Measurements from ENCODE around the gene OVOL2. TPM values are rescaled to one million over a fixed set of nuclear protein-coding genes. Genes with fewer than 3 reads are reported as not detected.

The OVOL2 gene
- total RNA-seq, 1 experiment from 2014 or later: not detected

GRCh38 chr20:17990278-17990972 lies 67.3 kb downstream of the OVOL2 start:
- peak; percentile 27 for DNase-seq (ENCODE audit: low read depth)

- no peak for DNase-seq (ENCODE audit: low read depth)
These were observed 69.7 kb downstream of the OVOL2 start for GRCh38 chr20:17987988-17988387.

GRCh38 chr20:17985388-17986018 lies 72.2 kb downstream of the OVOL2 start:
- no peak for DNase-seq (ENCODE audit: low read depth)

- DNase-seq (ENCODE audit: low read depth): no peak
These were observed 81.4 kb downstream of the OVOL2 start for GRCh38 chr20:17976305-17976704.

Other genes with a start within 250 kb of the OVOL2 start
- gene SNX5, start 89.1 kb downstream of the OVOL2 start, total RNA-seq (2014; rRNA removed; shearing (Covaris generic)): 187 and 228 TPM in 2 replicates
- 25.6 and 26.0 TPM in 2 replicates for gene MGME1, start 88.9 kb downstream of the OVOL2 start, total RNA-seq (2014; rRNA removed; shearing (Covaris generic))
- gene KAT14, start 79.9 kb upstream of the OVOL2 start, total RNA-seq (2014; rRNA removed; shearing (Covaris generic)): 12.6 and 13.9 TPM in 2 replicates
- 17.9 and 23.8 TPM in 2 replicates for gene PET117, start 79.9 kb upstream of the OVOL2 start, total RNA-seq (2014; rRNA removed; shearing (Covaris generic))
- 25.9 and 29.7 TPM in 2 replicates for gene ZNF133, start 230.6 kb upstream of the OVOL2 start, total RNA-seq (2014; rRNA removed; shearing (Covaris generic))

Measured in RPMI7951 (cell line).